SJSA1 (cell line): Measurements from ENCODE around the gene PHACTR2. TPM values are rescaled to one million over a fixed set of nuclear protein-coding genes. Genes with fewer than 3 reads are reported as not detected.
"Not testable (repeated sequence)": the region's sequence is repeated elsewhere in the genome, so short reads cannot be mapped to it uniquely, and the experiment has no call there.

Experiments used
- DNase-seq, 2 experiments: peaks; one replicate each; pipeline ENCODE4 v3.0.0-alpha.2; 2015 to 2020; ENCODE audit warnings: low spot score in 2 of 2, low read depth in 1 of 2
- H3K27ac ChIP-seq: fragments of 250-450 bp; sonication (Bioruptor Pico); 2 replicates; pipeline ENCODE4 v1.5.1; 2020; ENCODE audit warnings: mild to moderate bottlenecking, moderate library complexity
- H3K27me3 ChIP-seq: fragments of 250-450 bp; sonication (Bioruptor Pico); replicated peaks from 2 replicates; pipeline ENCODE4 v1.5.1; 2020; ENCODE audit warnings: mild to moderate bottlenecking, moderate library complexity
- H3K36me3 ChIP-seq: fragments of 250-450 bp; sonication (Bioruptor Pico); 2 replicates; pipeline ENCODE4 v1.5.1; 2020; ENCODE audit warnings: mild to moderate bottlenecking
- H3K4me1 ChIP-seq: fragments of 250-450 bp; sonication (Bioruptor Pico); replicated peaks from 2 replicates; pipeline ENCODE4 v1.6.1; 2021; ENCODE audit warnings: mild to moderate bottlenecking
- H3K4me3 ChIP-seq: fragments of 250-450 bp; sonication (Bioruptor Pico); 2 replicates; pipeline ENCODE4 v1.5.1; 2020; ENCODE audit warnings: mild to moderate bottlenecking
- H3K9me3 ChIP-seq: fragments of 250-450 bp; sonication (Bioruptor Pico); replicated peaks from 2 replicates; pipeline ENCODE4 v1.5.1; 2020; ENCODE audit warnings: mild to moderate bottlenecking
- total RNA-seq: library from RNA; depleted of rRNA; stranded (reverse); fragments of >200 nt; shearing (Covaris generic); gene quantifications from 2 replicates; pipeline ENCODE4 v1.2.3, GENCODE V29; 2014

Gene PHACTR2
- total RNA-seq, 1 experiment from 2014 or later: 75.1 TPM

DNA sequence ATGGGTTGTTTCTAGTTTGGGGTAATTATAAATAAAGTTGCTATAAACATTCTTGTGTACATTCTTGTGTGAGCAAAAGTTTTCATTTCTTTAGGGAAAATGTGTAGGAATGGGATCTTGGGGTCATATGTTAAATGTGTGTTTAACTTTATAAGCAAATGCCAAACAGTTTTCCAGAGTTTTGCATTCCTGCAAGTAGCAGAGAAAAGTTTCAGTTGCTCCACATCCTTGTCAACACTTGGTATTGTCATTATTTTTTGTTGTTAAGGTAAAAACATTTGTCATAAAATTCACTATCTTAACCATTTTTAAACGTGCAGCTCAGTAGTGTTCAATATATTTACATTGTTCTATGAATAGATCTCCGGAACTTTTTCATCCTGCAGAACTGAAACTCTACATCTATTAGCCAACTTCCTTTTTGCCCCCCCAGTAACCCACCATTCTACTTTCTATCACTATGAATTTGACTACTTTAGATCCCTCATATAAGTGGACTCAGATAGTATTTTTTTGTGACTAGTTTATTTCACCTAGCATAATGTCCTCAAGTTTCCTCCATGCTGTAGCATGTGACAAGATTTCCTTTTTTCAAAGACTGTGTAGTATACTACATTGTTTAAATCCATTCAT lies 48.4 kb downstream of the PHACTR2 start:
- H3K4me3 ChIP-seq: no peak overlapping the region
- no peaks in the 10 kb centered on the region; the same call in 1 of the 2 replicates for H3K9me3 ChIP-seq
- no peak overlapping the region for H3K27ac ChIP-seq
- H3K27me3 ChIP-seq: no peaks in the 10 kb centered on the region
- H3K36me3 ChIP-seq: peaks cover 35% of the 10 kb centered on the region
- no peak for DNase-seq
- no peaks in the 10 kb centered on the region for H3K4me1 ChIP-seq

DNA sequence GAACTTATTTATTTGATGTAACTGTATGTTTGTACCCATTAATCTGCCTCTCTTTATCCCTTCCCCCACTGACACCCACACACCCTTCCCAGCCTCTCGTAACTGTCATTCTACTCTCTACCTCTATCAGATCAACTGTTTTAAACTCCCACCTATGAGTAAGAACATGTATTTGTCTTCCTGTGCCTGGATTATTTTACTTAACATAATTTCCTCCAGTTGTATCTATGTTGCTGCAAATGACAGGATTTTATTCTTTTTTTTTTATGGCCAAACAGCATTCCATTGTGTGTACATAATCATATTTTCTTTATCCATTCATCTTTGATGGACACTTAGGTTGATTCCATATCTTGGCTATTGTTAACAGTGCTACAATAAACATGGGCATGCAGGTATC lies 49.3 kb downstream of the PHACTR2 start:
- Histone ChIP-seq H3K27ac (no peak overlapping the region), H3K36me3 (peaks cover 31% of the 10 kb centered on the region), H3K4me1 (no peaks in the 10 kb centered on the region), H3K4me3 (no peak overlapping the region), H3K9me3 (no peaks in the 10 kb centered on the region; the same call in 1 of the 2 replicates), H3K27me3 (no peaks in the 10 kb centered on the region)
- DNase-seq: no peak

DNA sequence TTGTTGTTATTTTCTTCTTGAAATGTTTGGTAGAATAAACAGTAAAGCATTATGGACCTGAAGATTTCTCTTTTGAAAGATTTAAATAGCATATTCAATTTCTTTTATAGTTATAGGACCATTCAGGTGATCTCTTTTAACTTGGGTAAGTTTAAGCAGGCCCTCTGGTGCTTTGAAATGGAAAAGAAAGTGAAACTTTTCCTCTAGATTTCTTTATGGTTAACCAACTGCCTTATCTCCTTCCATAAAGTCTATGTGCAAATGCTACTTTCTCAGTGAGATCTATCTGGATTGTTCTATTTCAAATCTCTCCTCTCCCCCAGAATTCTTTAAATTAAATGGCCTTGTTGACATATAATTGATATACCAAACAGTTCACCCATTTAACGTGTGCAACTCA lies 54.0 kb downstream of the PHACTR2 start:
- no peak for DNase-seq
- no peak overlapping the region for H3K4me3 ChIP-seq
- H3K36me3 ChIP-seq: 0 out of 2 replicates have a peak, but pooled peaks cover 1% of the 10 kb centered on the region
- H3K27ac ChIP-seq: no peak overlapping the region
- no peaks in the 10 kb centered on the region for H3K9me3 ChIP-seq
- H3K27me3 ChIP-seq: no peaks in the 10 kb centered on the region
- H3K4me1 ChIP-seq: no peaks in the 10 kb centered on the region; the same call in 1 of the 2 replicates

DNA sequence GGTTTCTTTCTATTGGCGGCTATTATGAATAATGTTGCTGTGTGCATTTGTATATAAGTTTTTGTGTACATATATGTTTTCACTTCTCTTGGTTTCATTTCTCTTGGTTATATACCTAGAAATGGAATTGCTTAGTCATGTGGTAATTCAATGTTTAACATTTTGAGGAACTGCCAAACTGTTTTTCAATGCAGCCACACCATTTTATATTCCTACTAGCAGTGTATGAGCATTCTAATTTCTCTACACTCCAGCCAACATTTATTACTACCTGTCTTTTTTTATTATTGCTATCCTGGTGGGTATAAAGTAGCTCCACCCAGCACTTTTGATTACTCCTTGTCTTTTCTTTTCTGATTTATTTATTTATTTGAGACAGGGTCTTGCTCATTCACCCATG lies 54.8 kb downstream of the PHACTR2 start:
- Histone ChIP-seq H3K36me3 (no peaks in the 10 kb centered on the region), H3K4me1 (no peaks in the 10 kb centered on the region; the same call in none of the 2 replicates), H3K4me3 (no peak overlapping the region), H3K27me3 (no peaks in the 10 kb centered on the region), H3K27ac (no peak overlapping the region), H3K9me3 (no peaks in the 10 kb centered on the region)
- DNase-seq: no peak

DNA sequence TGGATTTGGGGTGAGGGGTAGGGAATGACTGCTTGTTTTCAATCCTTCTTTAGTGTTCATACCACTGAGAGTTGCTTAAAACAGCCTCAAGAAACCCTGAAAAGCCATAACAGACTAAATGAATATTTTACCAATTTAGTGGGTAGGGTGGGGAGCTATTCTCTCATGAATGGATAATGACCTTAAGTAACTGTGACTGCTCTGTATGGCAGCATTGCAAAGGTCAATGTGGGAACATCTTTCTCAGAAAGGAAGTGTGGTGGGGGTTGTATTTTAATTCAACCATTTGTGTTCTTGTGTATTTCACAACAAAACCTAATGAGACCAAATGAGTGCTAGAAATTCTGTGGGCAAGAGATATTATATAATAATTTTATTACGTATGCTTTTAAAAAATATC lies 55.7 kb downstream of the PHACTR2 start:
- Histone ChIP-seq H3K36me3 (no peaks in the 10 kb centered on the region), H3K4me3 (no peak overlapping the region), H3K27me3 (no peaks in the 10 kb centered on the region), H3K9me3 (no peaks in the 10 kb centered on the region), H3K27ac (no peak overlapping the region), H3K4me1 (peaks cover 6% of the 10 kb centered on the region)
- no peak for DNase-seq

DNA sequence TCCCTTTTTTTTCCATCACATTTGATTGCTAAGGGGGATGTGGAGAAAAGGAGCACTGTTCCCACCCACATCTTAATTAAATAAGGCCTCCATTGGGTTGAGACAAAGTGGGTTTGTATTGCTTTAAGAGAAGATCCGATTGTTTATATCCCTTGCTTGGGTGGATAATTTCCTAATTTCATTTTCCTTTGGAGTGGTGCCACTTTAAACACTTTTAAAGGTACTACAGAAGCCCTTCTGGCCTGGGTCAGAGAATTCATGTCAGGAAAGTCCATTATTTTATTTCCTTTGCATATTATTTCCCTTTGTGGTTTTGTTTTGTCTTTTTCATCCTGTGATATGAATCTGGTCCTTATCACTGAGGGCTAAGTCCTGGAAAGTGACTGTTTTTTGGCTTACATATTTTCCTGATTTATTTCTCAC lies 56.9 kb downstream of the PHACTR2 start:
- no peak for DNase-seq
- no peak overlapping the region for H3K27ac ChIP-seq
- no peaks in the 10 kb centered on the region for H3K9me3 ChIP-seq
- H3K4me1 ChIP-seq: peaks cover 6% of the 10 kb centered on the region
- no peak overlapping the region for H3K4me3 ChIP-seq
- H3K27me3 ChIP-seq: no peaks in the 10 kb centered on the region
- no peaks in the 10 kb centered on the region for H3K36me3 ChIP-seq

DNA sequence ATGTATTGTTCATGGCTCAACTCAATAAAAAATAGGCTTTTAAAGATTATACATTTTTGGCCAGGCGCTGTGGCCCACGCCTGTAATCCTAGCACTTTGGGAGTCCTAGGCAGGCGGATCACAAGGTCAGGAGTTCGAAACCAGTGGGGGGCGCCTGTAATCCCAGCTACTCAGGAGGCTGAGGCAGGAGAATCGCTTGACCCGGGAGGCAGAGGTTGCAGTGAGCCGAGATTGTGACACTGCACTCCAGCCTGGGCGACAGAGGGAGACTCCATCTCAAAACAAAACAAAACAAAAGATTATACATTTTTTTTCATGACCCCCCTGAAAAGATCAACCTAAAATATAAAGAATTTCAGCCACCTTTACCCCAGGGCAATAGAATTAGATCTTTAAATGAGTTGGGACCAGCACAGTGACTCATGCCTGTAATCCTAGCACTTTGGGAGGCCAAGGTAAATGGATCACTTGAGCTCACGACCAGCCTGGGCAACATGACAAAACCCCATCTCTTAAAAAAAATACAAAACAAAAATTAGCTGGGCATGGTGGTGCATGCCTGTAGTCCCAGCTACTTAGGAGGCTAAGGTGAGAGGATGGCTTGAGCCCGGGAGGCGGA lies 60.4 kb downstream of the PHACTR2 start:
- H3K27me3 ChIP-seq, H3K9me3 ChIP-seq, H3K36me3 ChIP-seq, H3K4me3 ChIP-seq, H3K27ac ChIP-seq: not testable (repeated sequence)
- H3K4me1 ChIP-seq: peaks cover 18% of the 10 kb centered on the region
- DNase-seq: peak in 1 of 2 experiments; percentile 16

DNA sequence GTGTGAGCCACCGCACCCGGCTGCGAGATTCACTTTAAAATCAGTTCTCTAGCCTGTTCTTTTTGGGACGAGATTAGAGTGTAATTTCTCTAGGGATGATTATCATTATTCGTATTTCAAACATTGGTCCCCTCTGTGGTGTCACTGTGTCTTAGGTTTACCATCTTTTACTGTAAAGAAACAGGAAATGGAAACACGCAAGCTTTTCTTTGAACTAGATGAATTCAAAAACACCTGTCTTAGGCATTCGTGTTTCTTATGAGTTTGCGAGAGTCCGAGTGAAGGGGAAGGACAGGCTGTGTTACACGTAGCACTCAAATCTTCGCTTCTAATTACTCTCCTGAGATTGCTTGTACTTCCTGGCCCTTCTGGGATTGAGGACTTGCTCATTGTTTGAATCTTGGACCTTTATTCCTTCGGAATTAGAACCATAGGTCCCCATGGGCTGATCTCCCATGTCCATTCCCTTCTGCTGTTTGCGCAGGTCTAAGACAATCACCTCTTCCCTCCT lies 61.6 kb downstream of the PHACTR2 start:
- no peaks in the 10 kb centered on the region for H3K27me3 ChIP-seq

DNA sequence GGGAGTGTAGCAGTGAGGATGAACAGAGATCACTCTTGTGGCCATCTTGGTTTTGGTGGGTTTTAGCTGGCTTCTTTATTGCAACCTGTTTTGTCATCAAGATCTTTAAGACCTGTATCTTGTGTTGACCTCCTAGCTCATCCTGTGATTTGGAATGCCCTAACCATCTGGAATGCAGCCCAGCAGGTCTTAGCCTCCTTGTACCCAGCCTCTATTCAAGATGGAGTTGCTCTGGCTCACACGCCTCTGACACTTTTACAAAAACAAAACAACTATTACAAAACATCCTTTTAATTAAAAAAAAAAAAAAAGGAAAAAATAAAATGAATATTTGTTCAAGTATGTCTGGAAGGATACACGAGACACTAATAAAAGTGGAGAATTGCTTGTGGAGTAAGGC lies 62.4 kb downstream of the PHACTR2 start:
- H3K4me1 ChIP-seq: peaks cover 37% of the 10 kb centered on the region
- no peaks in the 10 kb centered on the region for H3K27me3 ChIP-seq
- H3K9me3 ChIP-seq: no peaks in the 10 kb centered on the region
- H3K4me3 ChIP-seq: no peak overlapping the region
- H3K36me3 ChIP-seq: no peaks in the 10 kb centered on the region
- DNase-seq: no peak
- H3K27ac ChIP-seq: no peak overlapping the region

More for the DNA sequence above, 61.6 kb downstream of the PHACTR2 start:
- Histone ChIP-seq H3K27ac (no peak overlapping the region), H3K4me1 (peaks cover 29% of the 10 kb centered on the region), H3K36me3 (no peaks in the 10 kb centered on the region), H3K4me3 (no peak overlapping the region), H3K9me3 (no peaks in the 10 kb centered on the region)
- DNase-seq: no peak

DNA sequence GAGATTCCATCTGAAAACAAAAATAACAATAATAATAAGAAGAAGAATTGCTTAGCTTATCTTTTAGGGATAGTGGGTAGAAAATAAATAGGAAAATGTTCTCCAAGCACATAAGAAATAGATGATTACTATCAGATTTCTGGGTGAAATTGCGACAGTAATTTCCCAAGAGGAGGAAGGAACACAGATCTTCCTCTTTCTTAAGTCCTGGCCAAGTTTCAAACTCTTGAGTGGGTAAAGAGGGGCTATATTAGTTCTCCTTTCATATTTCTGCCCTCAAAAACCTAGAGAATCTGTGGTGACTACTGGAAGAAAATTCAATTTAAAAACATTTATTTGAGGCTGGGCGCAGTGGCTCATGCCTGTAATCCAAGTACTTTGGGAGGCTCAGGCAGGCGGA lies 63.7 kb downstream of the PHACTR2 start:
- DNase-seq: no peak
- H3K4me3 ChIP-seq: no peak overlapping the region
- no peaks in the 10 kb centered on the region for H3K36me3 ChIP-seq
- no peaks in the 10 kb centered on the region for H3K9me3 ChIP-seq
- H3K27me3 ChIP-seq: no peaks in the 10 kb centered on the region
- H3K27ac ChIP-seq: no peak overlapping the region
- H3K4me1 ChIP-seq: peaks cover 46% of the 10 kb centered on the region

DNA sequence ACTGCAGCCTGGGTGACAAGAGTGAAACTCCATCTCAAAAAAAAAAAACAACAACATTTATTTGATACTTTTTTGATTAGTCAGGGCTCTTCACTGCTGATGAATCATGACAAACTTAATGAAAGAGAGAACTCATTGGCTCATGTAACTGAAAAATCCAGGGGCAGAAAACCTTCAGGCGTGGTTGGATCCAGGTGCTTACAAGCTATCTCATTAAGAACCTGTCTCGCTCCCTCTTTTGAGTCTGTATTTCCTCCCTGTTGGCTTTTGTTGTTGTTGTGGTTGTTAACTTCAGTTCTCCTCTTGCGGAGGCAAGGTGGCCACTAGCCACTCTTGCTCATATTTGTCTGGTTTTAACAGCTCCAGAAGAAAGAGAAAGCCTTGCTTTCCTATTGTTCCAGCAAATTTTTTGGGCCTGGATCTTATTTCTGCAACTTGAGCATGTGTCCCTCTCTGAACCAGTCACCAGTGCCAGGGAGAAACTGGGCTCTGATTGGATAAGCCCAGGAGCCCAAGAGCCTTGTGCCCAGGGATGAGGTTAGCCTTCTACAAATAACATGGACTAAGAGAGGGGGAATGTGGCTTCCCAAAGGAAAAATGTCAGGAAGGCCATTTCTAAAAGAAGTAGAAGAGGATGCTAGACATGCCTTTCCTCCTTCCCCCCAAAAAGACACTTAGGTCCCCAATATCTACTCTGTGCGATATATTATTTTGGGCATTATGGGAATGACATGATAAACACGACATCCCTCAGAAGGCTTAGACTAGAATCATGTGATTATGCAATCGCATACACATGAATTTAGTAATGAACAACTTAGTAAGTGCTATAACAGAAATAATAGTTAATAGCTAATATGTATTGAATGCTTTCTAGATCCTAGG lies 64.5 kb downstream of the PHACTR2 start:
- peak in 1 of 2 experiments; percentile 37 for DNase-seq
- Histone ChIP-seq H3K4me1 (peaks cover 55% of the 10 kb centered on the region), H3K36me3 (no peaks in the 10 kb centered on the region), H3K27ac (peak overlapping the region; percentile 92), H3K4me3 (no peak overlapping the region), H3K9me3 (no peaks in the 10 kb centered on the region), H3K27me3 (no peaks in the 10 kb centered on the region)

DNA sequence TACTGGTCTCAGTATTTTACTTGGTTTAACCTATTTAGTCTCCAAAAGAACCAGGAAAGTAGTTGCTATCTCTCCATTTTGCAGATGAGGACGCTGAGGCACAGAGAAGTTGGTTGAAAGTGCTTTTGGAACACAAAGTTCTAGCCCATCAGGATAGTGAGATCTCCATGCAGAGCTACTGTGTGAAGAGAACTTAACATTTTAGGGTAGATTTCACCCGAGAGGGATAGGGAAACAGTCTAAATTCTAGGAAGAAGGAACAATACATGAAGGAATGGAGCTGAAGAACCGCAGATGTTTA lies 65.1 kb downstream of the PHACTR2 start:
- H3K27ac ChIP-seq: peak overlapping the region; percentile 92
- H3K27me3 ChIP-seq: no peaks in the 10 kb centered on the region
- no peak overlapping the region for H3K4me3 ChIP-seq
- DNase-seq: no peak
- no peaks in the 10 kb centered on the region for H3K36me3 ChIP-seq
- H3K9me3 ChIP-seq: no peaks in the 10 kb centered on the region
- H3K4me1 ChIP-seq: peaks cover 54% of the 10 kb centered on the region

DNA sequence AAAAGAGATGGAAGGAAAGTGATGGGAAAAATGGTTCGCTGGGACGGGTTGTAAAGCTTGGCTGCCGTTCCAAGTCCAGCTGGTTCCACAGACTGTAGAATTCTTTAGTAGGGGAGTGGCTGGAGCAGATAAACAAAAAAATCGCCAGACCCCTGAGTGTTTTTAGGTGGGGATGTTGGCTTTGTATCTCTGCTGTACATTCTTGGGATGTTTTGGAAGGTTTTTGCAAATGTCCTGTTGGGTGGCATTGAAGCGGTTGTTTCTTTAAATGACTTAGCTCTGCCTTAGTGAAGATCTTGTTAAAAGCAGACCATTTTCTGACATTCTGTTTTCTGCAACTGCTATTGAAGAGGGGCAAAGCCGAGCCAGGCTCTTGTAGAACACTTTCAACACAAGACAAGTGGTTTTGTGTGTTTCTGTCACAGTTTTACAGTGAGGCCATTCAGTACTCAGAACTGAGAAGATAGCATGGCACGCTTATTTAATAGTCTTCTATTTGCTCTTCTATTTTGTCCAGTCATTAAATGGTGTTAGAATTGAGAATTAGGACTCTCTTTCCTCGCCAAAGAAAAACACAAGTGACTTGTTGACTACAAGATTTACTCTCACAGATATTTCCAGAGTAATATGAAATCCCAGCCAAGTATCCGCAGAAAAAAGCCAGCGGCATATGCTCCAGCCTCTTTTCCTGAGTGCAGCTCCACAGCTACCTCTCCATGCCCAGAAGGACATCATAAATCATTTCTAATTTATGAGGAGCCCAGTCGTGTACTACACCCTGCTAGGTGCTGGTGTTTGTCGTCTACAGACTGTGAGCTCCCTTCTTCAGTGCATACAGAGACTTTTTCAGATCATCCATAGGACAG lies 65.8 kb downstream of the PHACTR2 start:
- no peak overlapping the region for H3K4me3 ChIP-seq
- H3K27ac ChIP-seq: peak overlapping the region; percentile 92
- DNase-seq: peak; percentile 74 to 88
- H3K36me3 ChIP-seq: no peaks in the 10 kb centered on the region
- peaks cover 51% of the 10 kb centered on the region for H3K4me1 ChIP-seq
- no peaks in the 10 kb centered on the region for H3K27me3 ChIP-seq
- H3K9me3 ChIP-seq: no peaks in the 10 kb centered on the region
